IPS DF 6.9 (cell line): ENCODE data around the gene PGLYRP2.

Experiments used
- DNase-seq: peaks from one replicate; pipeline ENCODE4 v3.0.0-alpha.2; 2013; ENCODE audit warnings: low read depth, low spot score
- H3K27ac ChIP-seq: one replicate; pipeline ENCODE4 v1.5.1; 2013; ENCODE audit warnings: low read length, control low read depth
- H3K27me3 ChIP-seq: 2 replicates; pipeline ENCODE4 v1.6.1; 2013; ENCODE audit warnings: mild to moderate bottlenecking, low read length; ENCODE audit not compliant: control insufficient read depth, insufficient read depth
- H3K36me3 ChIP-seq: 2 replicates; pipeline ENCODE4 v1.6.1; 2013; ENCODE audit warnings: low read length; ENCODE audit not compliant: control insufficient read depth, insufficient read depth
- H3K4me1 ChIP-seq: 2 replicates; pipeline ENCODE4 v1.6.1; 2013; ENCODE audit warnings: low read length; ENCODE audit not compliant: control insufficient read depth, insufficient read depth
- H3K4me3 ChIP-seq: 2 replicates; pipeline ENCODE4 v1.5.1; 2013; ENCODE audit warnings: mild to moderate bottlenecking, low read length
- H3K9me3 ChIP-seq: 2 replicates; pipeline ENCODE4 v1.6.1; 2013; ENCODE audit warnings: low read length, inconsistent platforms; ENCODE audit not compliant: control insufficient read depth, insufficient read depth
- WGBS: extraction: QIAGEN DNeasy Blood & Tissue Kit; methylation state at CpG from one replicate; pipeline ENCODE4 v1.1.7; 2013; ENCODE audit warnings: mixed read lengths, missing lambda C conversion rate; ENCODE audit not compliant: insufficient read length, insufficient coverage; 5-methylcytosine and 5-hydroxymethylcytosine counted together

PGLYRP2 gene

DNA sequence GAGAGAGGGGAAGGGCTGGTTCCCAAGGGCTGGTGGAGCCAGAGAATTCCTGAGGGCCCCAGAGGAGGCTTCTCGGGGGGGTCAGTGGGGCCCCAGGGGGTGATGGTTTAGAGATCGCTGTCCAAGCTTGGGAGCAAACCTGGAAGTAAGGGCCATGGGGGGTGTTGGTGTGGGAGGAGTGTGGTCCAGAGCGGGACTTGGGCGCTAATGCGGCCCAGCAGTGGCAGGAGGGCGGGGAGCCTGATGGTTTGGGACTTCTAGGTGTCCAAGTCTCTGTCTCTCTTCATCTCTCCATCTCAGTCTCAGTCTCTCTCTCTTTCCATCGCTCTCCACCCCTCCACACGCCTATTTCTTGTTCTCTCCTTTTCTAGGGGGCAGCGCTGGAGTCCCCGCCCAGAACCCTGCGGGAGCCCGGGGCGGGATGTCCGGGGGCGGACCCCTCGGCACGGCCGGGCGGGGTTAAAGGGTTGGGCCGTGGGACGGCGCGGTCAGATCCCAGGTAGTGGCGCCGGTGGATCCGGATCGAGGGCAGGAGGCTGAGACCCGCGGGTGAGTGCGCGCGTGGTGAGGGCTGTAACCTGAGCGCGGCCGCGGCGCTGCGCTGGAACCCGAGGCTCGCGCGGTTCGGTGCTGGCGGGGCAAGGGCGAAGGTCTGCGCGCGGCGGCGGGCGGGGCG is 28.9 kb upstream of the PGLYRP2 start, which contains the start of gene CYP4F22:
TSS of gene CYP4F22 (plus strand) at position 491 of the 676 bp plus-strand sequence. CDS start 16,812 bp downstream, outside the sequence.
- Histone ChIP-seq H3K4me3 (no peak within 1 kb of the TSS), H3K27ac (no peak within 1 kb of the TSS), H3K27me3 (no peaks in the 10 kb centered on the region), H3K9me3 (peaks cover 18% of the 10 kb centered on the region), H3K36me3 (no peaks in the 10 kb centered on the region), H3K4me1 (no peaks in the 10 kb centered on the region; the same call in 1 of the 2 replicates)
- DNase-seq = no peak
- no CpG with 5 or more reads among the region's 52 CpGs for WGBS

- Histone ChIP-seq H3K9me3 (peaks cover 18% of the 10 kb centered on the region), H3K27me3 (no peaks in the 10 kb centered on the region), H3K4me3 (no peak overlapping the region), H3K36me3 (no peaks in the 10 kb centered on the region), H3K4me1 (no peaks in the 10 kb centered on the region; the same call in 1 of the 2 replicates), H3K27ac (no peak overlapping the region)
- no peak for DNase-seq
- no CpG with 5 or more reads among the region's 14 CpGs for WGBS
Measured at GRCh38 chr19:15507068-15508034, 28.1 kb upstream of the PGLYRP2 start.

DNA sequence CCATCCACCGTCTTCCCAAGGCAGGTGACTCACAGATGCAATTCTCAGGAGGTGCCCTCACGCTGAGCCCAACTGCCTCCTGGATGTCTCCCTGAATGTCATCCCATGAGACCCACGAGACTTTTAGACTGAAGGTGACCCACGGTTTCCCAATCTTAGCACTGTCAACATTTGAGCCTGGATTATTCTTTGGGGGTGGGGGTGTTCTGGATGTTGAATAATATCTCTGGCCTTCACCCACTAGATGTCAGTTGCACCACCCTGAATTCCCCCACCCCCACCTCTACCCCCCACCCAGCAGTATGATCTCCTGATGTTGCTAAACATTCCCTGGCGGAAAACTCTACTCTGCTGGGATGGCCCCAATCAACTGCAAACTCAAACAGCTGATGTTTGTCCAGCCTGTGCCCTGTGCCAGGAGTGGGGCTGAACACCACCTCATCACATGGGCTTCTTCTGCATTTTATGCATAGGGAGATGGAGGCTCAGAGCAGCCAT is 26.8 kb upstream of the PGLYRP2 start:
- H3K4me1 ChIP-seq = no peaks in the 10 kb centered on the region
- H3K9me3 ChIP-seq = peaks cover 18% of the 10 kb centered on the region
- H3K36me3 ChIP-seq = no peaks in the 10 kb centered on the region
- no peak overlapping the region for H3K27ac ChIP-seq
- DNase-seq = no peak
- no peaks in the 10 kb centered on the region for H3K27me3 ChIP-seq
- no peak overlapping the region for H3K4me3 ChIP-seq
- WGBS = no CpG with 5 or more reads among the region's 5 CpGs

DNA sequence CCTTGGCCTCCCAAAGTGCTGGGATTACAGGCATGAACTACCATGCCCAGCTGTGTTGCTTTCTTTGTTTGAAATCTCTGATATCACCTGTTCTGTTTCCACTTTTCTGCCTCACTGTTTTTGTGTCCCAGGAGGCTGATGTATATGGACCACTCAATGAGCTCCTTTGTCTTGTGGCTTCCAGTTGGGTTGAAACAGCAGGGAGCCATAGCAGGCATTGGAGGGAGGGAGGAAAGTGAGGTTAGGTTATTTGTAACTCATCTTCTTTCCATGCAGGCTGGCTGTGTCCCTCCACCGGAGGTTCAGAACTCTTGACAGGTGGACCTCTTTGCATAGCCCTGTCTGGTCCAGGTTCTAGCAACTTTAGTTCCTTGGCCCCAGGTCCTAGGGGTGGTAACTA is 23.0 kb upstream of the PGLYRP2 start:
- WGBS = no CpG with 5 or more reads among the region's 1 CpG
- H3K9me3 ChIP-seq = peaks cover 12% of the 10 kb centered on the region
- DNase-seq = no peak
- no peak overlapping the region for H3K4me3 ChIP-seq
- H3K27ac ChIP-seq = no peak overlapping the region
- no peaks in the 10 kb centered on the region for H3K27me3 ChIP-seq
- no peaks in the 10 kb centered on the region for H3K4me1 ChIP-seq
- no peaks in the 10 kb centered on the region for H3K36me3 ChIP-seq

DNA sequence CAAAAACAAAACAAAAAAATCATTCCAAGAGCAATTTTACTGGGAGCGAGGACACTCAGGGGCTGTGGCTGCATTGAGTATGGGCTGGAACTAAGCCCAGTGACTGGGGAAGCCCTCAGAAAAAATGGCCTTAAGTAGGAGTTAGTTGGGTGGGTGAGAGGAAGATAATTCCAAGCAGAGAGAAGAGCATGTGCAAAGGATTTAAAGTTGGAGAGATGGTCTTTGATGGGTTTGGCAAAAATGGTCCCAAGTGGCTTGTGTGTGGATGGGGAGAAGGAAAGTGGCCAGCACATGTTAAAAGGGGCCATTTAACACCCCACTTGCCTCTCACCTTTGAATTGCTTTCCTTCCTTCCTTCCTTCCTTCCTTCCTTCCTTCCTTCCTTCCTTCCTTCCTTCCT is 22.3 kb upstream of the PGLYRP2 start:
- WGBS = no CpG with 5 or more reads among the region's 1 CpG
- no peak for DNase-seq
- Histone ChIP-seq H3K27me3 (no peaks in the 10 kb centered on the region), H3K9me3 (peaks cover 10% of the 10 kb centered on the region), H3K36me3 (no peaks in the 10 kb centered on the region), H3K27ac (no peak overlapping the region), H3K4me1 (no peaks in the 10 kb centered on the region), H3K4me3 (no peak overlapping the region)

DNA sequence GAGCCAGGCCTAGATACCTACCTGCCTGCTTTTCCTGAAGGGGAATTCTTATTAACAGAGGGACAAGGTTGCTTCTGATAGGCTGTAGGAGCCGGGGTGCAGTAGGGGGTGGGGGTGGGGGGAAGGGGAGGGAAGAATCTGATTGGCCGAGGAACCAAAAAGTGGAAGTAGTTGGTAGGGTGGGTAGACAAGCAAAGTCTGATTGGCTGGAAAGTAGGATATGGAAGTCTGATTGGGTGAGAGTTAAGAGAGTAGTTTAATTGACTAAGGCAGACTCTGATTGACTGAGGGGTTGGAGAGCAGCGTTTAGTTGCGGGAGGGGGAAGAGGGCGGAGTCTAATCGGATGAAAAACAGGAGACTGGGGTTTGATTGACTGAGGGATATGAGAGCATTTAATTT is 19.6 kb upstream of the PGLYRP2 start:
- WGBS = no CpG with 5 or more reads among the region's 6 CpGs

DNA sequence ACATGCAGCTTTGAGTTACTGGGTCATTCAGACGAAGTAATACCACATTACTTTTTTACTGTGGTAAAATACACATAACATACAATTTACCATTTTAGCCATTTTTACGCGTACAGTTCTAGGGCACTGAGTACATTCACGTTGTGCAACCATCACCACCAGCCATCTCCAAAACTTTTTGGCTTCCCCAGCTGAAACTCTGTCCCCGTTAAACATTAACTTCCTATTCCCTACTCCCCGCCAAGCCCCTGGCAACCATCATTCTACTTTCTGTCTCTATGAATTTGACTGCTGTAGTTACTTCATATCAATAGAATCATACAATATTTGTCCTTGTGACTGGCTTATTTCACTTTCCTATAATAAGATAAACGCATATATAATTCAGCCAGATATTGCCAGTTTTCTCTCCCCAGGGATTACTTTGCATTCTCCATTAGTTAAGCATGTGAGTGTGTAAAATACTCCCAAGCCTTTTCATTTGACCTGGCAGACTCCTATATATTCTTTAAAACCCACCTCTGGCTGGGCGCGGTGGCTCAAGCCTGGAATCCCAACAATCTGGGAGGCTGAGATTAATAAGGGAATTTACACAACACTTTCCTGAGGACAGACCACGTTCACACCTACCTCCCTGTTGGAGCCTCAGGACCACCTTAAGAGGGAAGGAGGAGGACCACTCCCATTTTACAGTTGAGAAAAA is 19.0 kb upstream of the PGLYRP2 start:
- H3K27ac ChIP-seq = no peak overlapping the region
- no peaks in the 10 kb centered on the region for H3K36me3 ChIP-seq
- H3K27me3 ChIP-seq = no peaks in the 10 kb centered on the region
- H3K4me1 ChIP-seq = no peaks in the 10 kb centered on the region
- no peak overlapping the region for H3K4me3 ChIP-seq
- WGBS = no CpG with 5 or more reads among the region's 10 CpGs
- peaks cover 7% of the 10 kb centered on the region for H3K9me3 ChIP-seq
- no peak for DNase-seq

More for the DNA sequence above, 19.6 kb upstream of the PGLYRP2 start:
- H3K4me3 ChIP-seq = no peak overlapping the region
- no peaks in the 10 kb centered on the region for H3K4me1 ChIP-seq
- H3K9me3 ChIP-seq = peaks cover 7% of the 10 kb centered on the region
- no peaks in the 10 kb centered on the region for H3K36me3 ChIP-seq
- no peak overlapping the region for H3K27ac ChIP-seq
- H3K27me3 ChIP-seq = no peaks in the 10 kb centered on the region
- DNase-seq = no peak

- Histone ChIP-seq H3K27ac (no peak overlapping the region), H3K9me3 (peaks cover 4% of the 10 kb centered on the region), H3K27me3 (no peaks in the 10 kb centered on the region), H3K4me3 (no peak overlapping the region), H3K36me3 (no peaks in the 10 kb centered on the region), H3K4me1 (no peaks in the 10 kb centered on the region)
- no CpG with 5 or more reads among the region's 1 CpG for WGBS
- no peak for DNase-seq
Measured at GRCh38 chr19:15495151-15495550, 15.8 kb upstream of the PGLYRP2 start.

DNA sequence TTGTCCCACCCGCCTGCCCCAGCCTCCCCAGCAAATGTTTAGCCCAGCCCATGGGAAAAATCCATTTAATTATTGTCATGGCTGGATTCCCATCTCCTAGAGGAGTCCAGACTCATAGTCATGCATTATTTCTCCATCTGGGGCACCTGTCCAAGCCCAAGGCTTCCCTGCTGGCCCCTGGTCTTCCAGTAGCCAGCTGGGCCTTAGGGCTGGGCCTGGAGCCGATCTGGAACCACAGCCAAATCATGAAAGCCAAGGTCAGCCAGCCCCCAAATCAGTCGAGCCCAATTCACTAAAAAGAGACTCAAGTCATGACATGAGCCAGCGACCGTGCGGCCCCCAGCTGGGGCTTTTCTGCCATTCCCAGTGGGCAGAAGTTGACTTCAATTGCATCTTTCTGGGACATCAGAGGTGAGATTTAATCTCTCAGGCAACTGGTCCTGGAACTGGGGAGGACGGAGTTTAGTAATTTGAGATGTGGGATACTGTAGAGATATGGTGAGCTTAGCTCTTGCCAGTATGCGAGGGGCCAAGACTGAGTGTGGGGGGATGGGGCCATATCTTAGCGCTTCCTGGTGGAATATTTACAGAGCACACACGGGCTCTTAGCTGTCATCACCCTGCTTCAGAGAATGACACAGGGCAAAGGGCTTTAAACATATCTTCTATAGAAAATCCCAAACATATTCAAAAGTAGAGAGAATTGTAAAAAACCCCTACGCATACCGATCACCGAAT is 9.4 kb upstream of the PGLYRP2 start:
- Histone ChIP-seq H3K36me3 (no peaks in the 10 kb centered on the region), H3K9me3 (peaks cover 2% of the 10 kb centered on the region), H3K4me1 (no peaks in the 10 kb centered on the region), H3K27me3 (no peaks in the 10 kb centered on the region), H3K27ac (no peak overlapping the region), H3K4me3 (no peak overlapping the region)
- WGBS = 100% methylated on average over 3 of the region's 13 CpGs
- no peak for DNase-seq
